PC-9 (cell line): ENCODE measurements around the gene TRAF1.

Experiments
- EZH2 ChIP-seq: fragments of 200-600 bp; sonication (generic); IDR thresholded peaks from 2 replicates; pipeline ENCODE4 v1.8.0; 2017; ENCODE audit warnings: antibody characterized with exemption, low read depth
- TF ChIP-seq, protein P1 (sequence below): fragments of 200-600 bp; sonication (generic); conservative IDR thresholded peaks from 2 replicates; pipeline ENCODE4 v1.6.1; 2017; ENCODE audit warnings: mixed run types, antibody characterized with exemption, mild to moderate bottlenecking, moderate library complexity

DNA sequence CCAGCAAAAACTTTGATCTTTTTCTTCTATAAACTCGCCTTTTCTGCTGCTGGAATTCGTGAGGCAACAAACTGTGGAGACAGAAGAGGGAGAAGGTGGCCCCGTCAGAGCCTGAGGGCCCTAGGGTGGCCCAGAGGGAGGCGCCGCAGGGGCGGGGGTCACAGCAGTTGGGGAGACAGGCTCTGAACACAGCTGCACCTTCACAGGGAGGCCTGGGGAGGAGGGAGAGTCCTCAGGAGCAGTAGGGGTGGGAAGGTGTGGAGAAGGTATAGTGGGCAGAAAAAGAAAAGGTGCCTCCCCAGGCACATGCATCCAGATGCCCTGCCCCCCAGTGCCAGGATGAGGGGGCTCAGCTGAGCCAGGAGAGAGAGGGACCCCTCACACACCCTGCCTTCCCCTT, 64.7 kb downstream of the TRAF1 start:
- no peak for TF ChIP-seq EZH2
- TF ChIP-seq, protein P1, sequence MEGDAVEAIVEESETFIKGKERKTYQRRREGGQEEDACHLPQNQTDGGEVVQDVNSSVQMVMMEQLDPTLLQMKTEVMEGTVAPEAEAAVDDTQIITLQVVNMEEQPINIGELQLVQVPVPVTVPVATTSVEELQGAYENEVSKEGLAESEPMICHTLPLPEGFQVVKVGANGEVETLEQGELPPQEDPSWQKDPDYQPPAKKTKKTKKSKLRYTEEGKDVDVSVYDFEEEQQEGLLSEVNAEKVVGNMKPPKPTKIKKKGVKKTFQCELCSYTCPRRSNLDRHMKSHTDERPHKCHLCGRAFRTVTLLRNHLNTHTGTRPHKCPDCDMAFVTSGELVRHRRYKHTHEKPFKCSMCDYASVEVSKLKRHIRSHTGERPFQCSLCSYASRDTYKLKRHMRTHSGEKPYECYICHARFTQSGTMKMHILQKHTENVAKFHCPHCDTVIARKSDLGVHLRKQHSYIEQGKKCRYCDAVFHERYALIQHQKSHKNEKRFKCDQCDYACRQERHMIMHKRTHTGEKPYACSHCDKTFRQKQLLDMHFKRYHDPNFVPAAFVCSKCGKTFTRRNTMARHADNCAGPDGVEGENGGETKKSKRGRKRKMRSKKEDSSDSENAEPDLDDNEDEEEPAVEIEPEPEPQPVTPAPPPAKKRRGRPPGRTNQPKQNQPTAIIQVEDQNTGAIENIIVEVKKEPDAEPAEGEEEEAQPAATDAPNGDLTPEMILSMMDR: no peak
